Adipose tissue (tissue), 3 donors: ENCODE measurements around the gene ZCCHC17. TPM values are rescaled to one million over a fixed set of nuclear protein-coding genes. Genes with fewer than 3 reads are reported as not detected.
"Not testable (repeated sequence)": the region's sequence is repeated elsewhere in the genome, so short reads cannot be mapped to it uniquely, and the experiment has no call there.

Experiments used
- H3K27ac ChIP-seq: one replicate; pipeline ENCODE4 v1.5.1; 2013; ENCODE audit warnings: low read depth, low read length
- WGBS, 3 donors: extraction: QIAGEN DNeasy Blood & Tissue Kit; methylation state at CpG; one replicate each; pipeline ENCODE4 v1.1.7; 2013; 5-methylcytosine and 5-hydroxymethylcytosine counted together
- polyA plus RNA-seq, 3 donors: library from polyadenylated mRNA; stranded (reverse); fragments of 200-250 nt; gene quantifications; one replicate each; pipeline ENCODE4 v1.2.3, GENCODE V29; 2013
- donor health status: healthy with polysubstance abuse.
- donor health status: Bipolar disorder and iron deficiency.
- donor health status: healthy.

The ZCCHC17 gene
- polyA plus RNA-seq, 3 donors: 14.5 to 32.2 (median 27.0) TPM

- 72 to 81% (median 79%) methylated on average over 6 of the region's 6 CpGs for WGBS, 3 donors
- no peak overlapping the region for H3K27ac ChIP-seq
These were observed 84.8 kb downstream of the ZCCHC17 start for GRCh38 chr1:31381394-31382294.

- no peak overlapping the region for H3K27ac ChIP-seq
- 82 to 87% (median 86%) methylated on average over 3 of the region's 3 CpGs for WGBS, 3 donors
These were observed 85.7 kb downstream of the ZCCHC17 start for GRCh38 chr1:31382379-31382989.

- no peak overlapping the region for H3K27ac ChIP-seq
- 81 to 95% (median 92%) methylated on average over 1 of the region's 1 CpG for WGBS, 3 donors
These were observed 87.1 kb downstream of the ZCCHC17 start for GRCh38 chr1:31383967-31384366.

- not testable (repeated sequence) for H3K27ac ChIP-seq
- WGBS, 3 donors: 63 to 71% (median 69%) methylated on average over 8 of the region's 8 CpGs
These were observed 89.9 kb downstream of the ZCCHC17 start for GRCh38 chr1:31386576-31387243.

GRCh38 chr1:31387612-31388011 is 90.8 kb downstream of the ZCCHC17 start:
- H3K27ac ChIP-seq: no peak overlapping the region
- WGBS, 3 donors: 57 to 73% (median 68%) methylated on average over 10 of the region's 10 CpGs

GRCh38 chr1:31389616-31390015 is 92.8 kb downstream of the ZCCHC17 start:
- 91 to 92% (median 91%) methylated on average over 7 of the region's 7 CpGs for WGBS, 3 donors

GRCh38 chr1:31390071-31390470 is 93.2 kb downstream of the ZCCHC17 start:
- H3K27ac ChIP-seq: no peak overlapping the region
- WGBS, 3 donors: 76 to 90% (median 85%) methylated on average over 7 of the region's 7 CpGs

More at GRCh38 chr1:31389616-31390015, 92.8 kb downstream of the ZCCHC17 start:
- no peak overlapping the region for H3K27ac ChIP-seq

DNA sequence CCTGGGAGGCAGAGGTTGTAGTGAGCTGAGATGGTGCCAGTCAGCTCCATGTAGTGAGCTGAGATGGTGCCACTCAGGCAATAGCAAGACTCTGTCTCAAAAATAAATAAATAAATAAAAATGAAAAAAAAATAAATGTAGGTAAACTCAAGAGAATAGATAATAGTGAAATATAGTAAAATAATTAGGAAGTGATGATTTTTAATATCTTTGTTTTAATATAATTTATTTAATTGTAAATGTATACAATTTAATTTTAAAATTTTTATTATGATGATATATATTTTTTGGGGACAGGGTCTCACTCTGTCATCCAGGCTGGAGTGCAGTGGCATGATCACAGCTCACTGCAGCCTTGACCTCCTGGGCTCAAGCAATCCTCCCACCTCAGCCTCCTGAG is 96.6 kb downstream of the ZCCHC17 start:
- no peak overlapping the region for H3K27ac ChIP-seq

DNA sequence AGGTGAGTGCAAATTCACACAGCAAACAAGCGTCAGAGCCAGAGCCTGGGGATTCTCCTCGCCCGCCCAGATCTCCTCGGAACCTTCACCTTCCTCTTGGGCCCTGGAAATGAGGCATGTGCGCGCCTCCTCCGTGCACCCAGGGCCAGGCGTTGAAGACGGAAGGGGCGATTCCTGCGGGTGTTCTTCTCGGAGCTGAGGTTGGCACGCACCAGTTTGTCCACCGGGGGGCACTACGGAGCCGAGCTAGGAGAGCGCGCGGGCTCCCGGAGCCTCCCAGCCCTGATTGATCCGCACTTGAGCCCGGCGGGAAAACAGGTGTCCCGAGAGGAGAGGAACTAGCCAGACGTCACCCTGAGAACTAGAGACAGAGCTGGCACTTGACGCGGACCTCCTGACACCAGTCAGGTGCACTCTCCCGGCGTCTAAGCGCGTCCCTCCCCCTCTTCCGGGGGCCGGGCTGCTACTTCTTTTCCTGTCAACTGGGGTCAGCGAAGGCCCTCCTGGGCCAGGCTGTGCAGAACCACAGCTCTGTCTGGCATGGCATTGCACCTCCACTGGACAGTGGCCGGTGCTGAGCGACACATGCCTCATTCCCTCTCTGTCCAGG is 97.9 kb downstream of the ZCCHC17 start:
- WGBS, 3 donors: 1 to 3% (median 2%) methylated on average over 36 of the region's 36 CpGs
- H3K27ac ChIP-seq: no peak overlapping the region

GRCh38 chr1:31396633-31397351 is 100.0 kb downstream of the ZCCHC17 start:
- no peak overlapping the region for H3K27ac ChIP-seq
- 77 to 86% (median 82%) methylated on average over 3 of the region's 3 CpGs for WGBS, 3 donors

GRCh38 chr1:31397360-31398095 is 100.7 kb downstream of the ZCCHC17 start:
- H3K27ac ChIP-seq: no peak overlapping the region
- WGBS, 3 donors: 57 to 71% (median 60%) methylated on average over 4 of the region's 4 CpGs

DNA sequence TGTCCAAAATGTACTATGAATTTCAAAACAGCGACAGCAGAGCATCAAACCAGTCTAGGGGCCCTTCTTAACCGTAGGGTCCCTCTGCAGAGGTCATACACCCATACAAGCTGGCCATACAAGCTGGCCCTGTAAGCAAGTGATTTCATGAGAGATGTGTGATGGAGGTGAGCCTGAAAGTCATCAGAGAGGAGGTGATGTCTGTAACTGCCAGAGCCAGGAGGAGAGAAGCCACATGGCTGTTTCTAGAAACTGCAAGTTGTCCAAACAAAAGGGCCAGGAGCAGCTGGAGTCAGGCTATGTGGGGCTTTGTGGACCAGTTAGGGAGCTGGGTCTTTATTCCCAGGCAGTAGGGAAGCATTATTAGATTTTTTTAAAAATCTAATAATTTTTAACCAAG is 101.4 kb downstream of the ZCCHC17 start:
- 82 to 92% (median 91%) methylated on average over 2 of the region's 2 CpGs for WGBS, 3 donors
- H3K27ac ChIP-seq: no peak overlapping the region

GRCh38 chr1:31399976-31400375 is 103.1 kb downstream of the ZCCHC17 start:
- no peak overlapping the region for H3K27ac ChIP-seq
- 45 to 56% (median 51%) methylated on average over 3 of the region's 3 CpGs for WGBS, 3 donors

GRCh38 chr1:31400393-31400792 is 103.6 kb downstream of the ZCCHC17 start:
- no peak overlapping the region for H3K27ac ChIP-seq
- WGBS, 3 donors: 34 to 57% (median 38%) methylated on average over 3 of the region's 3 CpGs

DNA sequence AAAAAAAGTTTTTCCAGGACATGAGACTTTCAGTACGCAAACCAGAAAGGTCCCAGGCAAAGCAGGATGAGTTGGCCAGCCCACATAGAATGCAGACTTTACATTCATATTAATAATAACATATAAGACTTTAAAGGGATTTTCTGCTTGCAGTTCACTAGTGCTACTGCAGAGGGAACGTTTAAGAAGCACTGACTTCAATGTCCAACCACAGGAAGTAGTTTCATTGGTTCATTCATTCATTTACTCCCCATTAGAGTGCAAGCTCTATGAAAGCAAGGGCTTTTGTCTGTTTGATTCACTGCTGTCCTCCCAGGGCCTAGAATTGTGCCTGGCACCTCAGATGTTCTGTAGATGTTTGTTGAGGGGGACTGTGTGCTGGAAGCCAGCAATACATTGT is 104.4 kb downstream of the ZCCHC17 start:
- WGBS, 3 donors: 35 to 52% (median 39%) methylated on average over 2 of the region's 2 CpGs

GRCh38 chr1:31405578-31406245 is 108.9 kb downstream of the ZCCHC17 start:
- 84 to 91% (median 90%) methylated on average over 6 of the region's 6 CpGs for WGBS, 3 donors
- H3K27ac ChIP-seq: no peak overlapping the region

More for the DNA sequence above, 104.4 kb downstream of the ZCCHC17 start:
- H3K27ac ChIP-seq: no peak overlapping the region

DNA sequence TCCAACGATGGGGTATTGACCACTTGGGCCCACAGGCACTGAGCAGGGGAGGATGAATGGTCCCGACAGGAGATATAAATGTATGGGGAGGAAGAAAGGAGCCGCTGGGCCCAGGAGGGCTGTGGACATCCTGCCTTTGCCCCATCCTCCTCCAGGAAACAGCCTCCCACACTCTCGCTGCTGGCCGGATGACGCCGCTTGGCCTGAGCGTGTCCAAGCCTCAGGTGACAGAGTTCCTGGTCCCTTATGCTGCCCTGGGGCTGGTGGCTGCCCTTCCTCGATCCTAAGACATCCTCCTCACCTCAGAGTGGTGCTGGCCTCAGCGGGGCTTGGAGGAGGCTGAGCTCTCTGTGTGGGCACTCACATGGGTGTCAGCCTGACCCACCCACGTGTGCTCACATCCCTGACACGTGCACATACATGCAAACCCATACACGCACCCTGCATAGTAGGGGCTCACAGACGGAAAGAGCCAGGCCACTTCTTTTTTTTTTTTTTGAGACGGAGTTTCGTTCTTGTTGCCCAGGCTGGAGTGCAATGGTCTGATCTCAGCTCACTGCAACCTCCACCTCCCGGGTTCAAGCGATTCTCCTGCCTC is 110.3 kb downstream of the ZCCHC17 start:
- H3K27ac ChIP-seq: no peak overlapping the region
- 78 to 86% (median 79%) methylated on average over 18 of the region's 18 CpGs for WGBS, 3 donors
